Coronary artery (tissue), 2 donors: ENCODE results near the gene SLC35F3.

Source experiments
- DNase-seq: peaks from one replicate; pipeline ENCODE4 v3.0.0-alpha.2; 2017; ENCODE audit warnings: low spot score
- H3K27ac ChIP-seq, 2 donors: fragments of 200-600 bp; sonication (generic); one replicate each; pipeline ENCODE4 v1.5.1; 2016 to 2019
- H3K4me3 ChIP-seq: fragments of 200-600 bp; sonication (generic); 2 replicates; pipeline ENCODE4 v1.5.1; 2016; ENCODE audit warnings: mild to moderate bottlenecking, moderate library complexity
- CTCF ChIP-seq: fragments of 200-600 bp; sonication (generic); IDR thresholded peaks from one replicate; pipeline ENCODE4 v1.5.1; 2019; ENCODE audit warnings: antibody characterized with exemption

SLC35F3 gene

GRCh38 chr1:234307726-234308125 is 403.2 kb downstream of the SLC35F3 start:
- DNase-seq: no peak
- H3K27ac ChIP-seq: no peak overlapping the region
- no peak for TF ChIP-seq CTCF
- H3K4me3 ChIP-seq: no peak overlapping the region

- no peak overlapping the region for H3K27ac ChIP-seq
- no peak for TF ChIP-seq CTCF
- no peak overlapping the region for H3K4me3 ChIP-seq
- no peak for DNase-seq
These were observed 404.7 kb downstream of the SLC35F3 start for GRCh38 chr1:234309243-234309597.

- Histone ChIP-seq H3K4me3 (peak overlapping the region; percentile 46), H3K27ac (no peak overlapping the region)
- no peak for DNase-seq
These were observed 405.4 kb downstream of the SLC35F3 start for GRCh38 chr1:234309598-234310459.

GRCh38 chr1:234310460-234310817 is 406.0 kb downstream of the SLC35F3 start:
- peak overlapping the region; percentile 46 for H3K4me3 ChIP-seq
- no peak for DNase-seq
- no peak for TF ChIP-seq CTCF
- H3K27ac ChIP-seq: no peak overlapping the region

More at GRCh38 chr1:234309598-234310459, 405.4 kb downstream of the SLC35F3 start:
- TF ChIP-seq CTCF: peak; percentile 73

GRCh38 chr1:234311414-234311813 is 406.9 kb downstream of the SLC35F3 start:
- TF ChIP-seq CTCF: no peak
- no peak overlapping the region for H3K27ac ChIP-seq
- H3K4me3 ChIP-seq: no peak overlapping the region
- no peak for DNase-seq

- DNase-seq: no peak
- Histone ChIP-seq H3K27ac (no peak overlapping the region), H3K4me3 (no peak overlapping the region)
- TF ChIP-seq CTCF: no peak
These were observed 408.7 kb downstream of the SLC35F3 start for GRCh38 chr1:234313171-234313570.

GRCh38 chr1:234315091-234315541 is 410.6 kb downstream of the SLC35F3 start:
- DNase-seq: no peak
- H3K4me3 ChIP-seq: no peak overlapping the region
- no peak for TF ChIP-seq CTCF
- no peak overlapping the region for H3K27ac ChIP-seq
